ENCODE results near the gene CACNA1C. TPM values are rescaled to one million over a fixed set of nuclear protein-coding genes. Genes with fewer than 3 reads are reported as not detected.

The CACNA1C gene
- total RNA-seq, 1 experiment from 2014 or later = not detected

- Histone ChIP-seq H3K9me2 (ENCODE audit: insufficient read depth) (no peaks in the 10 kb centered on the region), H3K27me3 (ENCODE audit: insufficient read depth, low read depth) (peaks cover 100% of the 10 kb centered on the region), H3K4me3 (no peak overlapping the region), H3K4me1 (replicated peaks; ENCODE audit: insufficient read depth) (no peaks in the 10 kb centered on the region; the same call in 1 of the 2 replicates), H2AFZ (no peak overlapping the region), H3K4me2 (no peak overlapping the region), H3K79me2 (ENCODE audit: low read depth) (no peaks in the 10 kb centered on the region), H3K27ac (no peak overlapping the region), H4K20me1 (ENCODE audit: insufficient read depth) (no peaks in the 10 kb centered on the region; the same call in 1 of the 2 replicates), H3F3A (ENCODE audit: insufficient read depth, low read depth) (no peaks in the 10 kb centered on the region), H3K36me3 (ENCODE audit: low read depth) (no peaks in the 10 kb centered on the region), H3K9me3 (ENCODE audit: insufficient read depth, low read depth) (no peaks in the 10 kb centered on the region)
- intact Hi-C loops (cut with micrococcal nuclease; ENCODE audit: unreplicated experiment) = no loop called here
- no TSS peak for BruUV-seq (replicated peaks)
- POLR2A ChIA-PET (ENCODE audit: unreplicated experiment) = no interaction called here
- CTCF ChIA-PET = no interaction called here
- peak; percentile 29 to 57 for DNase-seq
- TF ChIP-seq EZH2 (IDR thresholded peaks at IDR 0.05; ENCODE audit: low read depth) (no peak), CTCF (conservative IDR thresholded peaks at IDR 0.05) (peak; percentile 57; the same call in 1 of the 2 replicates)
Measured at GRCh38 chr12:2624543-2625288, 571.9 kb downstream of the CACNA1C start.

GRCh38 chr12:2625289-2625612, 572.5 kb downstream of the CACNA1C start:
- H3K9me3 ChIP-seq (ENCODE audit: insufficient read depth, low read depth) = no peaks in the 10 kb centered on the region
- ChIA-PET POLR2A (ENCODE audit: unreplicated experiment) (no interaction called here), CTCF (no interaction called here)
- peaks cover 100% of the 10 kb centered on the region for H3K27me3 ChIP-seq (ENCODE audit: insufficient read depth, low read depth)
- no peaks in the 10 kb centered on the region for H3K36me3 ChIP-seq (ENCODE audit: low read depth)
- no peak overlapping the region for H3K27ac ChIP-seq
- no peak overlapping the region for H2AFZ ChIP-seq
- no peaks in the 10 kb centered on the region for H3K9me2 ChIP-seq (ENCODE audit: insufficient read depth)
- no peaks in the 10 kb centered on the region for H3F3A ChIP-seq (ENCODE audit: insufficient read depth, low read depth)
- TF ChIP-seq CTCF (conservative IDR thresholded peaks at IDR 0.05) = no peak
- TF ChIP-seq EZH2 (IDR thresholded peaks at IDR 0.05; ENCODE audit: low read depth) = no peak
- no TSS peak for BruUV-seq (replicated peaks)
- intact Hi-C loops (cut with micrococcal nuclease; ENCODE audit: unreplicated experiment) = no loop called here
- H3K79me2 ChIP-seq (ENCODE audit: low read depth) = no peaks in the 10 kb centered on the region
- H3K4me1 ChIP-seq (replicated peaks; ENCODE audit: insufficient read depth) = no peaks in the 10 kb centered on the region; the same call in 1 of the 2 replicates
- H4K20me1 ChIP-seq (ENCODE audit: insufficient read depth) = no peaks in the 10 kb centered on the region
- DNase-seq = no peak
- no peak overlapping the region for H3K4me2 ChIP-seq
- no peak overlapping the region for H3K4me3 ChIP-seq

GRCh38 chr12:2627076-2627834, 574.5 kb downstream of the CACNA1C start:
- H3K27ac ChIP-seq = no peak overlapping the region
- H3K9me2 ChIP-seq (ENCODE audit: insufficient read depth) = no peaks in the 10 kb centered on the region
- H3K79me2 ChIP-seq (ENCODE audit: low read depth) = no peaks in the 10 kb centered on the region
- no peaks in the 10 kb centered on the region for H3K9me3 ChIP-seq (ENCODE audit: insufficient read depth, low read depth)
- H3K27me3 ChIP-seq (ENCODE audit: insufficient read depth, low read depth) = peaks cover 100% of the 10 kb centered on the region
- H3K36me3 ChIP-seq (ENCODE audit: low read depth) = no peaks in the 10 kb centered on the region
- intact Hi-C loops (cut with micrococcal nuclease; ENCODE audit: unreplicated experiment) = no loop called here
- no peak overlapping the region for H2AFZ ChIP-seq
- no peak overlapping the region for H3K4me3 ChIP-seq
- H3K4me2 ChIP-seq = no peak overlapping the region
- DNase-seq = no peak
- ChIA-PET POLR2A (ENCODE audit: unreplicated experiment) (no interaction called here), CTCF (no interaction called here)
- H3K4me1 ChIP-seq (replicated peaks; ENCODE audit: insufficient read depth) = no peaks in the 10 kb centered on the region; the same call in 1 of the 2 replicates
- H4K20me1 ChIP-seq (ENCODE audit: insufficient read depth) = no peaks in the 10 kb centered on the region
- no peak for TF ChIP-seq EZH2 (IDR thresholded peaks at IDR 0.05; ENCODE audit: low read depth)
- TF ChIP-seq CTCF (conservative IDR thresholded peaks at IDR 0.05) = no peak
- BruUV-seq (replicated peaks) = no TSS peak
- no peaks in the 10 kb centered on the region for H3F3A ChIP-seq (ENCODE audit: insufficient read depth, low read depth)

Data from PC-9 (cell line).